IPS-18a (cell line): Measurements from ENCODE around the gene IFNB1.

ENCODE experiments used
- H3K27ac ChIP-seq: one replicate; pipeline ENCODE4 v1.5.1; 2013; ENCODE audit warnings: low read length
- H3K27me3 ChIP-seq: one replicate; pipeline ENCODE4 v1.6.1; 2013; ENCODE audit warnings: mild to moderate bottlenecking, low read length; ENCODE audit not compliant: control insufficient read depth, insufficient read depth
- H3K36me3 ChIP-seq: one replicate; pipeline ENCODE4 v1.6.1; 2013; ENCODE audit warnings: low read depth, low read length; ENCODE audit not compliant: control insufficient read depth
- H3K4me1 ChIP-seq: one replicate; pipeline ENCODE4 v1.6.1; 2013; ENCODE audit warnings: low read depth, low read length; ENCODE audit not compliant: control insufficient read depth
- H3K4me3 ChIP-seq: one replicate; pipeline ENCODE4 v1.5.1; 2013; ENCODE audit warnings: low read length
- H3K9ac ChIP-seq: one replicate; pipeline ENCODE4 v1.6.1; 2013; ENCODE audit warnings: mild to moderate bottlenecking, low read length, moderate library complexity
- H3K9me3 ChIP-seq: one replicate; pipeline ENCODE4 v1.6.1; 2013; ENCODE audit warnings: low read depth, low read length; ENCODE audit not compliant: control insufficient read depth

IFNB1 gene

DNA sequence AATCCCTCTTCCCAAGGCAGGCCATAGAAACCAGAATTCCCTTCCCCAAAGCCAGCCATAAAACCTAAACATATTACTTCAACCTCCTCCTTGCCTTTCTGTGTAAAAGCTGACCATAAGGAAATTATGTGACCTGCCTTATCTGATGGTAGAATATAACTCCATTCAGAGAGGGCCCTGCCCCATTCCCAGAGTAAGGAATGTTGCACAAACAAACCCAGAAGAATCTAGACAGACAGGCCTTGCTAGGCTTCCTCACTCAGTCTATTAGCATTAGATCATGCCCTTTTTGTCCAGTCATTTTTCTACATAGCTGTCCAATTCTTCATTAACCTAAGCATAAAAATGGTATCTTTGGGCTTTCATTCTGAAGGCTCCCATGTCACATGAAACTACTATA is 17.8 kb upstream of the IFNB1 start:
- H3K27ac ChIP-seq, result no peak overlapping the region
- no peak overlapping the region for H3K4me3 ChIP-seq
- H3K9me3 ChIP-seq, result no peaks in the 10 kb centered on the region
- H3K4me1 ChIP-seq, result no peaks in the 10 kb centered on the region
- no peaks in the 10 kb centered on the region for H3K27me3 ChIP-seq
- no peak overlapping the region for H3K9ac ChIP-seq
- no peaks in the 10 kb centered on the region for H3K36me3 ChIP-seq

DNA sequence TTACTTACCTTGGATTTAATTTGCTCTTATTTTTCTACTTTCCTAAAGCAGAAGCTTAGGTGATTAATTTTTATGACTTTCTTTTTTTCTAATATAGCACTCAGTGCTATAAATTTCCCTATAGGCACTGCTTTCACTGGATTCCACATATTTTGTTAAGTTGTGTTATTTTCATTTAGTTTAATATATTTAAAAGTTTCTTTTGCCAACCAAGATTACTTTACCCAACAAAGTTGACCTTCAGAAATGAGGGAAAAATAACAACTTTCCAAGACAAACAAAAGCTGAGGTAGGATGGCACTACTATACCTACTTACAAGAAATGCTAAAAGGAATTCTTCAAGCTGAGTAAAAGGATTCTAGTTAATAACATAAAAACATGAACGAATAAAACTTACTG is 8.8 kb upstream of the IFNB1 start:
- Histone ChIP-seq H3K4me3 (no peak overlapping the region), H3K9me3 (no peaks in the 10 kb centered on the region), H3K9ac (no peak overlapping the region), H3K36me3 (no peaks in the 10 kb centered on the region), H3K27me3 (no peaks in the 10 kb centered on the region), H3K27ac (no peak overlapping the region), H3K4me1 (no peaks in the 10 kb centered on the region)

DNA sequence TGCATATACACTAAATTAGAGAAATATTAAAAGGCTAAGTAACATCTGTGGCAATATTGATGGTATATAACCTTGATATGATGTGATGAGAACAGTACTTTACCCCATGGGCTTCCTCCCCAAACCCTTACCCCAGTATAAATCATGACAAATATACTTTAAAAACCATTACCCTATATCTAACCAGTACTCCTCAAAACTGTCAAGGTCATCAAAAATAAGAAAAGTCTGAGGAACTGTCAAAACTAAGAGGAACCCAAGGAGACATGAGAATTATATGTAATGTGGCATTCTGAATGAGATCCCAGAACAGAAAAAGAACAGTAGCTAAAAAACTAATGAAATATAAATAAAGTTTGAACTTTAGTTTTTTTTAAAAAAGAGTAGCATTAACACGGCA is 7.3 kb upstream of the IFNB1 start:
- Histone ChIP-seq H3K27me3 (no peaks in the 10 kb centered on the region), H3K27ac (no peak overlapping the region), H3K4me3 (no peak overlapping the region), H3K9ac (no peak overlapping the region), H3K4me1 (no peaks in the 10 kb centered on the region), H3K9me3 (no peaks in the 10 kb centered on the region), H3K36me3 (no peaks in the 10 kb centered on the region)

DNA sequence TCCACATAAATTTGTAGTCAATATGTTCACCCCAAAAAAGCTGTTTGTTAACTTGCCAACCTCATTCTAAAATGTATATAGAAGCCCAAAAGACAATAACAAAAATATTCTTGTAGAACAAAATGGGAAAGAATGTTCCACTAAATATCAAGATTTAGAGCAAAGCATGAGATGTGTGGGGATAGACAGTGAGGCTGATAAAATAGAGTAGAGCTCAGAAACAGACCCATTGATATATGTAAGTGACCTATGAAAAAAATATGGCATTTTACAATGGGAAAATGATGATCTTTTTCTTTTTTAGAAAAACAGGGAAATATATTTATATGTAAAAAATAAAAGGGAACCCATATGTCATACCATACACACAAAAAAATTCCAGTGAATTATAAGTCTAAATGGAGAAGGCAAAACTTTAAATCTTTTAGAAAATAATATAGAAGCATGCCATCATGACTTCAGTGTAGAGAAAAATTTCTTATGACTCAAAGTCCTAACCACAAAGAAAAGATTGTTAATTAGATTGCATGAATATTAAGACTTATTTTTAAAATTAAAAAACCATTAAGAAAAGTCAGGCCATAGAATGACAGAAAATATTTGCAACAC is 6.6 kb upstream of the IFNB1 start:
- Histone ChIP-seq H3K27ac (no peak overlapping the region), H3K9me3 (no peaks in the 10 kb centered on the region), H3K27me3 (no peaks in the 10 kb centered on the region), H3K4me3 (no peak overlapping the region), H3K4me1 (no peaks in the 10 kb centered on the region), H3K36me3 (no peaks in the 10 kb centered on the region), H3K9ac (no peak overlapping the region)

DNA sequence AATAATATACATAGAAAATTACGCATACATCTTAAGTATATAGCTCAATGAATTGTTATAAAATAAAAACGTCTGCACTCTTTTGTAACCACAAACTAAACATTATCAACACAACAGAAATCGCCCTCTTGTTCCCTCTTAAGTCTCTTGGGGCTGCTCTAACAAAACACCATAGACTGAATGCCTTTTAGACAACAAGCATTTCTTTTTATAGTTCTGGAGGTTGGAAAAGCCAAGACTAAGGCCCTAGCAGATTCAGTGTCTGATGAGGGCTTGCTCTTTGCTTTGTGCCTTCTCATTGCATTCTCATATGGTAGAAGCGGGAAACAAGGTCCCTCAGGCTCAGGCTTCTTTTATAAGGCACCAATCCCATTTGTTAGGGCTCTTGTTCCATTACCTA is 4.9 kb upstream of the IFNB1 start:
- H3K36me3 ChIP-seq, result no peaks in the 10 kb centered on the region
- no peak overlapping the region for H3K27ac ChIP-seq
- H3K4me1 ChIP-seq, result no peaks in the 10 kb centered on the region
- no peak overlapping the region for H3K9ac ChIP-seq
- no peaks in the 10 kb centered on the region for H3K9me3 ChIP-seq
- no peak overlapping the region for H3K4me3 ChIP-seq
- no peaks in the 10 kb centered on the region for H3K27me3 ChIP-seq

DNA sequence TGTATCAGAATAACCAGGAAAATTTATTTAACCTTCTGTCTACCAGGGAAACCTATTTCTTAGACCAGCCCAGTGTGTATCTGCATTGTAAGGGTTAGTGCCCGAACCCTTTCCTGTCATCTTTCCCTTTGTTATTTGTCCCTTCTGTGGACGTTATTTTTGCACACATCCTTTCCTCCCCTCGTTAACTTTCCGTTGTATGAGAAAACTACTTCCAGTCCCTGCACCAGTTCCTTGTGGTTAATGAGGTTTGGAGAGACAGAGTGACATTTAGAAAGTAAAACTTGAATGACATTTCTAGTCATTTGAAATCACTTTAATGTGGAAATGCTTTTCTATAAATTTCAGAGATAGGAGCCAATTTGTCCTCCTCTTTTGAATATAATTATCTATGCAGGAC is 4.3 kb upstream of the IFNB1 start:
- no peaks in the 10 kb centered on the region for H3K4me1 ChIP-seq
- no peak overlapping the region for H3K9ac ChIP-seq
- no peaks in the 10 kb centered on the region for H3K9me3 ChIP-seq
- H3K27me3 ChIP-seq, result no peaks in the 10 kb centered on the region
- H3K36me3 ChIP-seq, result no peaks in the 10 kb centered on the region
- H3K4me3 ChIP-seq, result no peak overlapping the region
- no peak overlapping the region for H3K27ac ChIP-seq

DNA sequence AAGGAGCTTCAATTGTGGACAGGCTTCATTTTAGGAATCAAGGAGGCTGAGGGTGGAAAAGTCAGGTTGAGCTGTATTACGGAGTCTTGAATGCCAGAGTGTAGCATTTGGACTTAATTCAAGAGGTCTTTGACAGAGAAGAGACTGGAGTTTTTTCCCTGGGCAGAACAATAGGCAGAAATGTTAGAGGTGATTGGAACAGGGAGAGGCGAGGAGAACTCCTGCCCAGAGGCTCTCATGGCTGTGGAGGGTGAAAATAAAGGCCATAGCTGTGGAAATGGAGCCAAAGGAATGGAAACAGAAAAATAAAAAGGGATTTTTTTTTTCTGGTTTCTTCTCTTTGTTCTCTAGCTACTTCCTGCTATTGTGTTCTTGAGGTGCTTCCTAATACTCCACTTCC is 3.7 kb upstream of the IFNB1 start:
- H3K36me3 ChIP-seq, result no peaks in the 10 kb centered on the region
- H3K27ac ChIP-seq, result no peak overlapping the region
- H3K9me3 ChIP-seq, result no peaks in the 10 kb centered on the region
- H3K4me1 ChIP-seq, result no peaks in the 10 kb centered on the region
- H3K27me3 ChIP-seq, result no peaks in the 10 kb centered on the region
- H3K9ac ChIP-seq, result no peak overlapping the region
- no peak overlapping the region for H3K4me3 ChIP-seq

DNA sequence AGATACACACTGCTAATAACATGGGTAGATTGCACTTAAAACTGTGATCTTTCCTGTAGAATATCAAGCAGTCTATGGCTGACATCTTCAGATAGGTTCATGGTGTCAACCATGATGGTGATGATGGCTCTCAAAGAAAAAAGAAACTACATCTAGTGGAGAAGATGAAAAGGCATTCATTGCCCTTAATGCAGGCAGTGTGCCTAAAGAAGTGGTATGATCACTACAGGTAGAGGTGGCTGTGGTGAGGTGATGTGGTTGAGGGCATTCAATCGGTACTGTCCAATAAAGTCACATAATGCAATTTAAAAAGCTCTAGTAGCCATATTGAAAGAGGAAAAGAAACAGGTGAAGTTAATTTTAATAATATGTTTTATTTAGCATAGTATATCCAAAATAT is 3.1 kb upstream of the IFNB1 start:
- H3K9me3 ChIP-seq, result no peaks in the 10 kb centered on the region
- H3K4me1 ChIP-seq, result peaks cover under 1% of the 10 kb centered on the region
- no peaks in the 10 kb centered on the region for H3K27me3 ChIP-seq
- H3K9ac ChIP-seq, result no peak overlapping the region
- H3K36me3 ChIP-seq, result no peaks in the 10 kb centered on the region
- no peak overlapping the region for H3K4me3 ChIP-seq
- H3K27ac ChIP-seq, result no peak overlapping the region

DNA sequence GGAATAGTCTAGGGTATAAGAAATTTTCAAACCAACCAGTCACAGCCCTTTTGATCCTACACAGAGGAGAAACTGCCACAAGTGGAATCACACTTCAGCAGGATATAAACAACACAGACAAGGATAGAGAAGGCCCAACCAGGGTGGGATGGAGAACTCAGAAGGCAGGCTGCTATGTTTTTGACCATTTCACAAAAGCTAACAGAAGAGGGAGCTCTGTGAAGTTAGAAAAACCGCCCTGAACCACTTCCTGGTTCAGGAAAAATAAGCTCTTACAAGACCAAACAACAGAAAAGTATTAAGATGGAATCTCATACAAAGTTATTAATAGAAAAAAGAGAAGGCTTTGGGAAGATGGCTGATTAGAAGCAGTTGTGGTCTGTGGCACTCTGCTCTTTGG is 960 bp upstream of the IFNB1 start:
- no peak overlapping the region for H3K4me3 ChIP-seq
- no peaks in the 10 kb centered on the region for H3K36me3 ChIP-seq
- no peaks in the 10 kb centered on the region for H3K9me3 ChIP-seq
- H3K9ac ChIP-seq, result no peak overlapping the region
- H3K4me1 ChIP-seq, result peaks cover 6% of the 10 kb centered on the region
- H3K27ac ChIP-seq, result no peak overlapping the region
- no peaks in the 10 kb centered on the region for H3K27me3 ChIP-seq

DNA sequence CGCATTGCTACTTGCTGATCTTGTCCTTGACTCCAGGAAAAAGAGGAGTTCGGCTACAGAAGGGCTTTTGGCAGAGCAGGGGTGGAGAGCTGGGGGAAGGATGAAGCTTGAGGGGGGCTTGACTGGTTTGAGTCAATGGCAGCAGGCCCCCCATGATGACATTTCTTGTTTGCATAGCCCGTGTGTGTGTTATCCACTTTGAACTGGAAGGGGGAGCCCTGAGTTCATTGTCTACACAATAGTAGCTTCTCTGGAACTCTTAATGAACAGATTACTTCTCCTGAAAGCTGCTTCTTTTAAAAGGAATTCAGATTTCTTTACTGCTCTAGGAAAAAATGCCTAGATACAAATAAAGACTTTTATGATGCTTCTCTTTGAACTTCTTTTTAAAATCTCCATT is 2.3 kb downstream of the IFNB1 start:
- H3K27ac ChIP-seq, result no peak overlapping the region
- H3K9me3 ChIP-seq, result no peaks in the 10 kb centered on the region
- H3K4me3 ChIP-seq, result no peak overlapping the region
- H3K27me3 ChIP-seq, result no peaks in the 10 kb centered on the region
- no peak overlapping the region for H3K9ac ChIP-seq
- H3K4me1 ChIP-seq, result peaks cover 6% of the 10 kb centered on the region
- no peaks in the 10 kb centered on the region for H3K36me3 ChIP-seq

DNA sequence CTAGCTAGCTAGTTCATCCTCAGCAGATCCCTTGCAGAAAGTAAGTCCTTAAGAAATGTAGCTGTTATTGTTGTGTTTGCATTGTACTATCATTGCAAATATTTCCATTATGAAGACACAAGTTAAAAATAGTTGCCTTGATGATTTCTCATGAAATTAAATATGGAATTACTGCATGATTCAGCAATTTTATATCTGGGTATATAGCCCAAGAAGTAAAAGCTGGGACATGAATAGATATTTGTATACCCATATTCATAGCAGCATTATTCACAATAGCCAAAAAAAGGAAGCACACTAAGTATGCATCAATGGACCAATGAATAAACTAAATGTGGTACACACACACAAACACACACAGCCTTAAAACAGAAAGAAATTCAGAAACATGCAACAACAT is 6.8 kb downstream of the IFNB1 start:
- Histone ChIP-seq H3K4me1 (peaks cover 6% of the 10 kb centered on the region), H3K4me3 (no peak overlapping the region), H3K9ac (no peak overlapping the region), H3K27ac (no peak overlapping the region), H3K27me3 (no peaks in the 10 kb centered on the region), H3K36me3 (no peaks in the 10 kb centered on the region), H3K9me3 (no peaks in the 10 kb centered on the region)

DNA sequence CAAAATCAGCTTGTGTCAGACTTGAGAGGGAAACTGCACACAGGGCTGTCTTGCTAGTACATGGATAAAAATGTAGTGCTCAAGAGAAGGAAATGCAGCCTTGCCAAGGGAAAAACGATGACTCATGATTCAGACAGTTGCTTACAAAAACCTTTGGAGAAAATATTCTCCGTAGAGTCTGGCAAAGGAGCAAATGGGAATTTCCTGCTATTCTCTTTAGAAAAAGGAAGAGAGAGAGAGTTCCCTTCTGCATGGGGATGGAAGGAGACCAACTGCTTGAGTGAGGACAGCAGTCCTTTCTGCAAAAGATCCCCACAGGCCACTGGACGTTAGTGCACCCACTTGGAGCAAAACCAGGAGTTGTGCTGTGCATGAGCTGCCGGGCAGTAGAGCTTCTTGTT is 7.6 kb downstream of the IFNB1 start:
- Histone ChIP-seq H3K9ac (no peak overlapping the region), H3K4me3 (no peak overlapping the region), H3K36me3 (no peaks in the 10 kb centered on the region), H3K4me1 (no peaks in the 10 kb centered on the region), H3K9me3 (no peaks in the 10 kb centered on the region), H3K27ac (no peak overlapping the region), H3K27me3 (no peaks in the 10 kb centered on the region)
